Amygdala (tissue), 56 donors: ENCODE measurements around the gene TMEM108.

Experiments used
- DNase-seq, 56 donors: peaks; one replicate each; lab custom pipeline; 2025; lab: John Stamatoyannopoulos, UW

The TMEM108 gene

DNA sequence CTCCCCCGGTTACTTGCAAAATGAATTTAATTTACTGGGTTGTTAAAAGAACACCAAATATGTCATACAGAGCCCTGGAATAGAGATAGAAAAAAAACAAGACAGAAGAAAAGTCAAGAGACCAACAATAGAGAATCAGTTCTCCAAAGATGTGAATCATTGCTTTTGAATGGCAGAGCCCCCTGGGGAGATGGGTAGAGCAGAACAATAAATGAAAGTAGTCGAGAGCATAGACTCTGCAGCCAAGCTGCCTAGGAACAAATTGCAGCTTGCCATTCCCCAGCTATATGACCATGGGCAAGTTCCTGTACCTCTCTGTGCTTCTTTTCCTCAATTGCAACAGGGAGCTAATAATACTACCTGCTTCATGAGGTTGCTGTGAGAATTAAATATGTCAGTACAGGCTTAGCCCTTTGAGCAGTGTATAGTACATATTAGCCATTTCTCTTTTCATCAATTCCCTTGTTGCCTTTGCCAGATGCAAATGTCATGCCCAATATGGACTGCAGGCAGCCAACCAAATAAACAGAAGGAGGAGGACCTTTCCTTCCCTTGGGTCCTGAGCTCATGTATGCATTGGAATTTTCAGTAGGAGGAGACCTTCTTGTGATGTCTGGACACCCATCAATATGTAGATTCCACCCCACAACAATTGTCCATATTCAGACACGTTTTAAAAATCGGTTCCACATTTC lies 336.7 kb downstream of the TMEM108 start:
- no peak for DNase-seq

- no peak for DNase-seq
Measured at GRCh38 chr3:133375403-133375745, 337.2 kb downstream of the TMEM108 start.

- no peak for DNase-seq
Measured at GRCh38 chr3:133376810-133377209, 338.6 kb downstream of the TMEM108 start.

DNA sequence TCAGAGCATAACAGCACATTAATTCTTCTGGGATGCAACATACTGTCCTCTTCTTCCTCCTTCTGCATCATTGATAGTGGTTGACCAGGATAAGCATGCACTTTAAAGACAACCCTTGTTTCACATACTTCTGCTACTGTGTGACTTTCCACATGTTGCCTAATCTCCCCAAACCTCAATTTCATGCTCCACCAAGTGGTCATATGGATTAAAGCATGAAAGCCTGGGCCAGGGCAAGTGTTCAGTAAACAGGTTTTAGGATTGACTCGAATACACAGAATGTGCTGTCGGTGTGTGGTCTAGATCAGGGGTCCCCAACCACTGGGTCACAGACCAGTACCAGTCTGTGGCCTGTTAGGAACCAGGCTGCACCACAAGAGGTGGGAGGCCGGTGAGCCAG lies 339.2 kb downstream of the TMEM108 start:
- DNase-seq = peak in 6 of 56 donors; percentile 6 to 32 (median 14)

DNA sequence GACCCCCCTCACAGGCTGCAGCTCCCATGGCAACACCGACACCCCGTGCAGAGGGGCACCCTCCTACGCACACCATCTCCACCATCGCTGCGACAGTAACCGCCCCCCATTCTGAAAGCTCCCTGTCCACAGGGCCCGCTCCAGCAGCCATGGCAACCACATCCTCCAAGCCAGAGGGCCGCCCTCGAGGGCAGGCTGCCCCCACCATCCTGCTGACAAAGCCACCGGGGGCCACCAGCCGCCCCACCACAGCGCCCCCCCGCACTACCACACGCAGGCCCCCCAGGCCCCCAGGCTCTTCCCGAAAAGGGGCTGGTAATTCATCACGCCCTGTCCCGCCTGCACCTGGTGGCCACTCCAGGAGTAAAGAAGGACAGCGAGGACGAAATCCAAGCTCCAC lies 341.7 kb downstream of the TMEM108 start:
- DNase-seq = no peak

GRCh38 chr3:133380481-133381225 lies 342.5 kb downstream of the TMEM108 start:
- no peak for DNase-seq

DNA sequence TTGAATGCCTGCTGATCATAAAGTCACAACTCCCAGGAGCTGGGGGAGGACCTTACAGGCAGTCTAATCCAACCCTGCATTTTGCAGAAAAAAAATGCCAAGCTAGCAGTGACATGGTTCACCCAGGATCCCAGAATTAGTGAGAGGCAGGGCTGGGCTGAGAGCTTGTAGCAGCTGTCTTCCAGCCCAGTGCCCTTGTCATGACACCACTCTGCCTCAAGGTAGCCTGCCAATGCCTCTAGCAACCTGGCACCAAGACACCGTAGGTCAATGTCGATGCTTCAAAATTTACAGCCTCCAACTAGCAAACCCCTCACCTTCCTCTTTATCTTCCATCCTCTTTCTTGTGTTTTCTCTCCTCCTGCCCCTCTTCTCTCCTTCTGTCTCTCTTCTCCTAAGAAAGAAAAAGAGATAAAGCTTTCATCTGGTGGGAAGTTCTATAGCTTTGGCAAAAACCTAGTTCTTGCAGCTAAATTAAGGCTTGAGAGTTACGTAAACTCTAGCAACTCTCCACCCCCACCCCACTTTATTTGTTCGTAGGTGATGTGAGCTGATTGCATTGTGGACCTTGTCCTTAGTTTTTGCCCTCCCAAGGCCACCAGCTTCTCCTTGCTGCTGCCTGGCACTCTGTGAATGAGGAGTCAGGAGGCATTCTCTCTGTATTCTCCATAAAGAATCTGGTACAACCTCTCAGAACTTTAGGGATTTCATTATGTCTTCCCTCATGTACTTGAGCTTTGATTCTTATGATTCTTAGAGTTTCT lies 343.3 kb downstream of the TMEM108 start:
- no peak for DNase-seq

DNA sequence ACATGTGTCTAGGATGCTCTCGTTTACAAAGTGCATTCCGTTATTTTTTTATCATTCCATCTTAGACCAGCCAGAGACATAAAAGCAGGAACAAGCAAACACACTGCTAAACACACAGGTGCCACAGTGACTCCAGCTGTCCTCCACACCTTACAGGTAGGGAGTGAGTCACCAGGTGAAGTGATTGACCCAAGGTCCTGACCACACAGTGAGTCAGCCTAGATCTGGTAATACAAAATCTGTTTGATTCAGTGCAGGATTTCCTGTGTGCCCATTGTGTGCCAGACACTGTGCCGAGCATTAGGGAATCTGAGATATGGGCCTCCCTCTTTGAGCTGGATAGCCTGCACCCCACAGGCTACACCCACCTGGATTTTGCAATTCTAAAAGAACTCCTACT lies 345.0 kb downstream of the TMEM108 start:
- DNase-seq = no peak

DNA sequence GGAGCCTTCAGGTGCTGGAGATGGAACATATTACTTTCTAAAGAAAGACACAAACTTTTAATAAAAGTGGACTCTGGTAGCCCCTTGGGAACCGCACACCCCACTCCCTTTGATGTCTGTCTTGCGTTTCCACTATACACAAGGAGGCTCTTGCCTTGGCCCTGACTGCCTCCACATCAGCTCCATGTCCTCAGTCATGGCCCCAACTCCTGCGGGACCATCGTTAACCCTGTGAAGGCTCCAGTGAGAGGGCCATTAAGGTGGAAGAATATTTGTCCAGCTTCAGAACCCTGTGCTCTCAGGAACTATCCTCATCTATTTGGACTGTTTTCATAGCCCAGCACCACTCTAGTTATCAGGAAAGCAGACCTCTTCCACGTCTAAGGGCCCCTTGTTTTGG lies 345.6 kb downstream of the TMEM108 start:
- no peak for DNase-seq

DNA sequence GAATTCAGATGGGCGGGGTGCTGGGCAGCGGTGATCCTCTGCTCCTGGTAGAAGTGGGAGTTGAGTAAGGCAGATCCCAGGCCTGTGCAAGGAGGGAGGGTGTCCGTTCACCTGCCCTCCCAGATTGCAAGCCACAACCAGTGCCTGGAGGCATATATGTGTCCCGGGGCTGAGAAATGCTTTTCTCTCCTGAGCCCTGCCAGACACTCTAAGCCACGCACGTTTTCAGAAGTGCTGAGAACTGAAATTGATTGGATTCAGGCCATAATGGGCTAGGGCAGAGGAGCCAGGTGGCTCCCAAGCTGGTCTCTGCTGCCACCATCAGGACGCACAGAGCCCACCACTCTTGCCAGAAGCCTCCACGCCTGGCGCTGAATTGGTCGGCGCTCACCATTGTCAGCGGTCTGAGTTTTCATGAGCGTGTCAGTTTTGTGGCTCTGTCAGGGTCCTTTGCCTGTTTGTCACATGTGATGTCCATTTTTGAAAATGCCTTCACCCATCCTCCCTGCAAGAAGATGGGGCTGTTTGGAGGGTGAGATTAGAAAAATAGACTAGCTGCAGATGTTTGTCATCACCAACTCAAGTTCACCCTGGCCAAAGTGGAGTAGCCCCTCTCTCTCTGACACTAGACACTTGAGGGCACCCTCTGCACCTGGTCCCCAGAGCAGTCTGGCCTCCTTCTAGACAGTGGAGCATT lies 346.3 kb downstream of the TMEM108 start:
- DNase-seq = peak in 50 of 56 donors; percentile 7 to 80 (median 50)

DNA sequence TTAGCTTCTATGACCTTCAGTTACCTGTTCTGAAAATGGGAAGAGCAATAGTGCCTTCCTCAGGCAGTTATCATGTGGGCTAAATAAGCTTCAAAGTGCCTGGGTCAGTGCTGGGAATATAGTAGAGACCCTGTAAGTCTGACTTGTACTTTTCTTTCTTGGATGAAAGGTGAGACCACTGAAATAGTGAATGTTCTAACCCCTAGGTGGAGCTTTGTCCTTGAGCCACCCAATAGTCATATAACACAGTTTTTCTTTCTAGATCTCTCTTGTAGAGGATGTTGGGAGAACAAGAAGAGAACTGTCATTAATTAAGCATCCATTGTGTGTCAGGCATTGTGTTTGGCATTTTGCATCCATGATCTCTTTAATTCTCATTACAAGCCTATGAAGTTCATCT lies 348.7 kb downstream of the TMEM108 start:
- DNase-seq = no peak

- no peak for DNase-seq
Measured at GRCh38 chr3:133387341-133387740, 349.1 kb downstream of the TMEM108 start.

DNA sequence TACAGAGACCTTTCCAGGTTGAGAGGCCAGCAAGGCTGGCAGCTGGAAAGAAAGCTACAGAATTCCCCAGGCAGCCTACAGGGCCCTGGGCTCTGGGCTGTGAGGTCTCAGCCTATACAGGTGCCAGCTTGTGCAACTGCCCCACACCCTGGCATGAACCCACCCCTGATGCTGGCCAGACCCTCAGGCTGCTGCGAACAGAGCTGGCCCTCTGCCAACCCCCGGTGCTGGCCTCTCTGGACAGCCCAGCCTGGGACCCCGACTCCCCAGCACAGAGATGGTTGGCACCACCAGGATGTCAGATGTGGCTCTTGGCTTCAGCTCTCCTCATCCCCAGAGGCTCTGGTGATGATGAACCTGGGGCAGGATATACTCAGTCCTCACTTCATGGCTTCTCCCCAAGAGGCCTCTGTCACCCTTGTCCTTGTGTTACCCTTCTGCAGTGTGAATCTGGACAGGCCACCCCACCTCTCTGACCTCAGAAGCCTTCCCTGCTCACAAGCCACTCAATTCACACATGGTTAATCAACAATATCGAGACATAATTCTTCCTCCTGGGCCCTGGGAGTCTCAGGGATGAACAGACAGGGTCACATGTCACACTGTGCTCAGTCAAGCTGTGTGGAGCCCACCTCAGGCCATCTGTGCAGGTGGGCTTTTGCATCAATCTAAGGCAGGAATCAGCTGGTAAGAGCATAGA lies 350.7 kb downstream of the TMEM108 start:
- DNase-seq = peak in 1 of 56 donors; percentile 13

DNA sequence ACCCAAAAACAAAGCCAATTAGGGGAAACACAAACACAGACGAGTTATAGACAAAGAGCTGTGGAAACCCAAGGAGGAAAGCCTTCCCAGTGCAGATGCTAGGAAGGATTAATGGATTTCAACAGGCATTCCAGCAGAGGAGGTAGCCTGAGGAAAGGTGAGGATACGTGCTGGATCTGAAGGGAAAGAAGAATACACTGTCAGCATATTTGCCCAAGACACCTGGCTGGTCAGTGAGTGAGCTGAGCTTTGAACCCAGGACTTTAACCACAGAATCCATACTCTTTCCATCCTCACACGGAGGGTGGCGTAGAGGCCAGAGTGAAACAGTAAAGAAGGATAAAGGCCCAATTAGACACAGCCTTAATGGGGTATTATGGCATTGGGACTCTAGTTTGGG lies 352.5 kb downstream of the TMEM108 start:
- no peak for DNase-seq

DNA sequence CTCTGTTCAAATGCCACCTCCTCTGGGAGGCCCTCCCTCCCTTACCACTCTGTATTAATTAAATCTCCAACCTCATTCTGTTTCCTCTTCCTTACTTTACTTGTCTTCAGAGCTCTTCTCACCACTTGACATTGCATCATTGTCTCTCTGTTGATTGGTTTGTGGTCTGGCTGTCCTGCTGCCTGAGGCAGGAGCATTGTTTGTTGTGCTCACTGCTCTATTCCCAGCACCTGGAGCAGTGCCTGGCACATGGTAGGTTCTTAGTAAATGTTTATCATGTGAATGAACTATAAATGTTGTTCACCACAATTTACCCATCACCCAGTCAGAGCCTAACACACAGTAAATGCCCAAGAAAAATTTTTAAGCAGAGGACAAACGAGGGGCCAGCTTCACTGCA lies 355.0 kb downstream of the TMEM108 start:
- no peak for DNase-seq

DNA sequence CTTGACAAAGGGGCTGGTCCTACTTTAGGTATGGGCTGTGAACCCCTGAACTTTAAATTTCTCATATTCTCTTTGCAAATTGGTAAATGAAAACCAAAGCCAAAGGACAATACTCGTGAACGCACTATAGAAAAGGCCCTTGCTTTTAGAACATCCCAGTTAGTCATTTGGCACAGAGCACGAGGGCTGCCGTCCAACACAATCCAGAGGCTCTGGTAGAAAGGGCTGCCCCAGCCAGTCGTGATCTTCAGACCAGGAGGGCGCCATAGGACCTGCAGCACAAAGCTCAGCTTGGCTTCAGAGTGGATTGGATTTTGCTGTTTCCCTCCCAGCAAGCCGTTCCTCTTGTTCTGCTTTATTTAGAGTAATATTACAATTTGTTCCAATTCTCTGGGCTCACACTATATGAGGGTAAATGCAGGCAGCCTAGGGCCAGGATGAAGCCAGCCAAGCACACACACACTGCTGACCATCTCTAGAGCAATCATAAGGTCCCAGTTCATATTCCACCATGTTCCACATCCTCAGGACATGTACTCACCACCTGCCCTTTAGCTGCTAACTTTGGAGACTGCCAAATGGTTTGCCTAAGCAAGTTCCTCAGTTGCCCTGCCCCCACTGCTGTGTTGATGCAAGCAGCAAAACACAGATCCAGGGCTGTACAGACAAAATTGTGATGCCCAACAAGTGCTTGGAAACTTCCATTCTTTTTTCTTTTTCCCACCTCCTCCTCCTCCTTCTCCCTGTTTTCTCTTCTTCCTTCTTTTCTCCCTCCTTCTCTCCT lies 355.7 kb downstream of the TMEM108 start:
- DNase-seq = peak in 2 of 56 donors; percentile 14 to 16

- DNase-seq = no peak
Measured at GRCh38 chr3:133394561-133395311, 356.5 kb downstream of the TMEM108 start.

- DNase-seq = no peak
Measured at GRCh38 chr3:133396906-133397305, 358.7 kb downstream of the TMEM108 start.
